ENCODE results near the gene PLXNA4. TPM values are rescaled to one million over a fixed set of nuclear protein-coding genes. Genes with fewer than 3 reads are reported as not detected.

The PLXNA4 gene
- total RNA-seq, 1 donor from 2014 or later, result 0.38 TPM

GRCh38 chr7:132457658-132458057, 118.6 kb downstream of the PLXNA4 start:
- Mint-ChIP-seq H3K36me3 (ENCODE audit: insufficient read depth) (no peaks in the 10 kb centered on the region), H3K4me3 (ENCODE audit: low read depth) (no peak overlapping the region), H3K27me3 (peaks cover 13% of the 10 kb centered on the region), H3K9me3 (ENCODE audit: low read depth) (no peaks in the 10 kb centered on the region), H3K4me1 (ENCODE audit: low read depth) (no peaks in the 10 kb centered on the region), H3K27ac (no peak overlapping the region)
- DNase-seq (ENCODE audit: low spot score, unreplicated experiment), result no peak
- no peak for TF ChIP-seq CTCF (IDR thresholded peaks at IDR 0.05; ENCODE audit: unreplicated experiment)

- no peak overlapping the region for H3K27ac Mint-ChIP-seq
- H3K36me3 Mint-ChIP-seq (ENCODE audit: insufficient read depth), result no peaks in the 10 kb centered on the region
- DNase-seq (ENCODE audit: low spot score, unreplicated experiment), result no peak
- H3K9me3 Mint-ChIP-seq (ENCODE audit: low read depth), result no peaks in the 10 kb centered on the region
- H3K4me1 Mint-ChIP-seq (ENCODE audit: low read depth), result no peaks in the 10 kb centered on the region
- no peak for TF ChIP-seq CTCF (IDR thresholded peaks at IDR 0.05; ENCODE audit: unreplicated experiment)
- H3K4me3 Mint-ChIP-seq (ENCODE audit: low read depth), result no peak overlapping the region
- H3K27me3 Mint-ChIP-seq, result peaks cover 13% of the 10 kb centered on the region
These were observed 119.9 kb downstream of the PLXNA4 start for GRCh38 chr7:132456418-132456817.

- Mint-ChIP-seq H3K27ac (no peak overlapping the region), H3K9me3 (ENCODE audit: low read depth) (no peaks in the 10 kb centered on the region), H3K27me3 (peaks cover 13% of the 10 kb centered on the region), H3K36me3 (ENCODE audit: insufficient read depth) (no peaks in the 10 kb centered on the region), H3K4me1 (ENCODE audit: low read depth) (no peaks in the 10 kb centered on the region), H3K4me3 (ENCODE audit: low read depth) (no peak overlapping the region)
- DNase-seq (ENCODE audit: low spot score, unreplicated experiment), result no peak
- no peak for TF ChIP-seq CTCF (IDR thresholded peaks at IDR 0.05; ENCODE audit: unreplicated experiment)
These were observed 120.9 kb downstream of the PLXNA4 start for GRCh38 chr7:132455378-132455777.

GRCh38 chr7:132453826-132454225, 122.4 kb downstream of the PLXNA4 start:
- no peaks in the 10 kb centered on the region for H3K36me3 Mint-ChIP-seq (ENCODE audit: insufficient read depth)
- no peak overlapping the region for H3K27ac Mint-ChIP-seq
- no peak for TF ChIP-seq CTCF (IDR thresholded peaks at IDR 0.05; ENCODE audit: unreplicated experiment)
- no peak overlapping the region for H3K4me3 Mint-ChIP-seq (ENCODE audit: low read depth)
- H3K27me3 Mint-ChIP-seq, result peaks cover 13% of the 10 kb centered on the region
- H3K9me3 Mint-ChIP-seq (ENCODE audit: low read depth), result no peaks in the 10 kb centered on the region
- DNase-seq (ENCODE audit: low spot score, unreplicated experiment), result no peak
- no peaks in the 10 kb centered on the region for H3K4me1 Mint-ChIP-seq (ENCODE audit: low read depth)

GRCh38 chr7:132451161-132451560, 125.1 kb downstream of the PLXNA4 start:
- H3K27ac Mint-ChIP-seq, result no peak overlapping the region
- H3K9me3 Mint-ChIP-seq (ENCODE audit: low read depth), result peaks cover 4% of the 10 kb centered on the region
- no peaks in the 10 kb centered on the region for H3K4me1 Mint-ChIP-seq (ENCODE audit: low read depth)
- H3K4me3 Mint-ChIP-seq (ENCODE audit: low read depth), result no peak overlapping the region
- TF ChIP-seq CTCF (IDR thresholded peaks at IDR 0.05; ENCODE audit: unreplicated experiment), result no peak
- peaks cover 3% of the 10 kb centered on the region for H3K27me3 Mint-ChIP-seq
- DNase-seq (ENCODE audit: low spot score, unreplicated experiment), result no peak
- H3K36me3 Mint-ChIP-seq (ENCODE audit: insufficient read depth), result no peaks in the 10 kb centered on the region

All from progenitor cell of endocrine pancreas (in vitro differentiated cells).